GDM1 (cell line): ENCODE results near the gene PIK3R4.

Experiments used
- DNase-seq: peaks from one replicate; lab custom pipeline; 2025; lab: John Stamatoyannopoulos, UW

PIK3R4 gene

DNA sequence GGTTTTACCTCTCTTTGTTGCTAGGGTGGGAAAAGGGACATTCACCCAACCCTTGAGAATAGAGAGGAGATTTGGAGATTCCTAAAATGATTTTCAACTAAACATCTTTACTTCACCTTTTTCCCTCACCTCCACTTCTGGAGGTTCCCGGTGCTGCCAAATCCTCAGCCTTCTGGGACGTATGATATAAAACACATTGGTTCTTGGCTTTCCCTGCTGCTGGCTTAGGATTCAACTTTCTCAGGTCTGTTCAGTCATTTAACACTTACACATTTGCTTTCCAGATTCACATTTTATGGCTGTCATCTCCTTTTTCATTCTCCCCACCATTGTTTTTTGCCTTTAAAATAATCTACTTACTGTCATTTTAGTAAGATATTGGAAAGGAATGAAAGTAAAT, 106.6 kb downstream of the PIK3R4 start:
- DNase-seq: no peak

DNA sequence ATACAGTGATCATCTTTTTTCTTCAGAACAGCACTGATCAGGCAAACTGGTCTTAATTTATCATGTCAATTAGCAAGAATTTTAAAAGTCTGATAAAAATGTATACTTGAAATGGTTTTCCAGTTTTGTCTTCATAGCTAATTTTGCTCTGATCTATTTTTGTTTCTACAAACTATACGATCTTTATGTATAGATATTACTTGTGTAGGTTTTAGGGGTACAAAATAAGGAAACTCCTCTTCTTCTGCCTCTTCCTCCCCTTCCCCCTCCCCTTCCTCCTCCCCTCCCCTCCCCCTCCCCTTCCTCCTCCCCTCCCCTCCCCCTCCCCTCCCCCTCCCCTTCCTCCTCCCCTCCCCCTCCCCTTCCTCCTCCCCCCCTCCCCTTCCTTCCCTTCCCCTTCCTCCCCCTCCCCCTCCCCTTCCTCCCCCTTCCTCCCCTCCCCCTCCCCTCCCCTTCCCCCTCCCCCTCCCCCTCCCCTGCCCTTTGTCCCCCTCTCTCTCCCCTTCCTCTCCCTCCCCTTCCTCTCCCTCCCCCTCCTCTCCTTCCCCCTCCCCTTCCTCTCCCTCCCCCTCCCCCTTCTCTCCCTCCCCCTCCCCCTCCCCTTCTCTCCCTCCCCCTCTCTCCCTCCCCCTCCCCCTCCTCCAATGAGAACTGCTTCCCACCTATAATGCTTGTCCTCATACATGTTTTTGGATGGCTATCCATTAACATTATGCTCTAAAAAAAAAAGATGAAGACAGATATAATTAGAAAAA, 110.0 kb downstream of the PIK3R4 start:
- DNase-seq: no peak

DNA sequence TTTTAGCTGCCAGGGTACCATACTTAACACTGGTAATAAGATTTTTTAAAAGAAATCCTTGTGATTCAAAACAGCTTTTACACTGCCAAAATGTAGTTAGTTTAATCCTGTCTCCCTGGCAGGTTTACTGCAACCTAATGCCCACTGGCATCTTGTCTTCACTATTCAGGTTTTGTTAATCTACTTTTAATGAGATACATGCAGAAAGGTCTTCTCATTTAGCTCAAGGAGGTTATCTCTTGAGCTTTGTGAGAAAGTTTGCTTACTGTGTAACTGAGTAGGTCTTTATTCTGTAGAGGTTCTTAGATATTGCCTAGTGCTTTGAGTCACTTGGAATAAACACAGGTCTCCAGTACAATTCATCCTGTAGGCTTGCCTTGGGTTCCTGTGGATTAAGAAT, 110.7 kb downstream of the PIK3R4 start:
- no peak for DNase-seq

DNA sequence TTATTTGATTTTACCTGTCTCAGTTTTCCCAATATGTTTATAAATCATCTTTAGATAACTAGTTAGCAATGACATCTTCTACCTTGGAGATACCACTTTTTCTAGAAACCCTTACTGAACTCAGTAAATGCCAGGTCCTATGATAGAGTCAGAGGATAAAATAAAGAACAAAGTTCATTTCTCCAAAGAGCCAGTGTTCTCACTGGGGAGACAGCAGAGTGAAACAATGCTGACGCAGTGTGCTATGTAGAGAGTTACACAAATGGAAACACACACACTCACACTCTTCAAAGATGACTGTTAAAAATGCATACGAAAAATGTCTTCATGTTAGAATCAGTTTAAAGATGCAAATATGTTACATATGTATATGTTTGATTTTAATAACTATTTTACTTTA, 111.3 kb downstream of the PIK3R4 start:
- DNase-seq: no peak
